IPS DF 19.7 (cell line): ENCODE results near the gene TMED1.
A peak's percentile ranks its signal among the peaks of the same experiment; 100 is the strongest.
"Not testable (repeated sequence)": the region's sequence is repeated elsewhere in the genome, so short reads cannot be mapped to it uniquely, and the experiment has no call there.

Source experiments
- DNase-seq: peaks from one replicate; pipeline ENCODE4 v3.0.0-alpha.2; 2013; ENCODE audit warnings: low read depth, low spot score

TMED1 gene

GRCh38 chr19:10862561-10863106 lies 26.6 kb upstream of the TMED1 start:
- no peak for DNase-seq

- no peak for DNase-seq
Observed at GRCh38 chr19:10861103-10861651, 25.2 kb upstream of the TMED1 start.

- DNase-seq, result no peak
Observed at GRCh38 chr19:10858204-10858828, 22.3 kb upstream of the TMED1 start.

- DNase-seq, result not testable (repeated sequence)
Observed at GRCh38 chr19:10856899-10857298, 20.9 kb upstream of the TMED1 start.

GRCh38 chr19:10855879-10856522 lies 20.0 kb upstream of the TMED1 start:
- no peak for DNase-seq

GRCh38 chr19:10854350-10855089 lies 18.5 kb upstream of the TMED1 start:
- no peak for DNase-seq

- no peak for DNase-seq
Observed at GRCh38 chr19:10852941-10853340, 16.9 kb upstream of the TMED1 start.

- DNase-seq, result no peak
Observed at GRCh38 chr19:10852098-10852800, 16.2 kb upstream of the TMED1 start.

- no peak for DNase-seq
Observed at GRCh38 chr19:10850631-10851030, 14.6 kb upstream of the TMED1 start.

- DNase-seq, result no peak
Observed at GRCh38 chr19:10848230-10848856, 12.3 kb upstream of the TMED1 start, which contains the start of gene C19orf38. TSS of gene C19orf38 (plus strand) at chr19:10848415. CDS start at chr19:10848509, 94 bp downstream.

DNA sequence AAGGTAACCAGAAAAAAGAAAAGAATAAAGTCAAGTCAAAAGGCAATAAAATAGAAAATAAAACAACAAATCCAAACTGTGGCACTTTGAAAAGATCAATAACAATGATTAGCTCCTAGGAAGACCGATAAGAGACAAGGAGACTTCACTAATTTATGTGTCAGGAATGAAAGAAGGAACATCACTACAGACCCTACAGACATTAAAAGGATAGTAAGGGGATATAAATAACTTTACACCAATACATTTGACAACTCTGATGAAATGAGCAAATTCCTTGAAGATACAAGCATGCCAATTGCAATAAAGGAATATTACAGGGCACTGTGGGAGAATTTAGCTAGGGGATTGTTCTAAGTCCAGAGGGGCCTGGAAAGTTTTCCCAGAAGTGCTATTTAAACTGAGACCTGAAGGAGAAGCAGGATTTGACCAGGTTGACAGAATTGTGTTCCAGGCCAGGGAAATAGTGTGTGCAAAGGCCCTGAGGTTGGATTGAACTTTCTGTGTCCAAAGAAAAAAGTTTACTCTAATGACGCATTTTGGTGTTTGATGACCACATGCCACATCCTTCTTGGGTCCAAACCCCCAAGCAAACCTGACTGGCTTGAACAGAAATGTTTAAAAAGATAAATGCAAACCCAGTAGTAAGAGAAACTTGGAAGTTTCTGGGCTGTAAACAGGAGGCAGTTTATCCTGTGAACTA lies 10.6 kb upstream of the TMED1 start:
- DNase-seq, result no peak

DNA sequence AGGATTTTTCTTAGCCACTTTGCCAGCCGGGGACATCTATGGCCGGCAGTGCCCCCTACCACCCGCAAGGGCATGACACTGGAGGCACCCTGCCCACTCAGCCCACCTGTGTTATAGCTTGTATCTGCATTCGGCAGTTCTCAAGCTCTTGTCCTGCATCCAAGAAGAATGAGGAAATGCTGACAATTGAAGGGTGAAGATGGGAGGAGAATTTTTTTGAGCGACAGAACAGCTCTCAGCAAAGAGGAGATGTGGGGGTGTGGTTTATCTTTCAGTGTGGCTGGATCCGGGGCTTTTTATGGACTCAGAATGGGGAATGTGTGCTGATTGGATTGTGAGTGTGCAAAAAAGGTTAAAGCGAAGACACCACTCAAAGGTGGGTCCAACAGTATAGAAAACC lies 6.8 kb upstream of the TMED1 start:
- no peak for DNase-seq

DNA sequence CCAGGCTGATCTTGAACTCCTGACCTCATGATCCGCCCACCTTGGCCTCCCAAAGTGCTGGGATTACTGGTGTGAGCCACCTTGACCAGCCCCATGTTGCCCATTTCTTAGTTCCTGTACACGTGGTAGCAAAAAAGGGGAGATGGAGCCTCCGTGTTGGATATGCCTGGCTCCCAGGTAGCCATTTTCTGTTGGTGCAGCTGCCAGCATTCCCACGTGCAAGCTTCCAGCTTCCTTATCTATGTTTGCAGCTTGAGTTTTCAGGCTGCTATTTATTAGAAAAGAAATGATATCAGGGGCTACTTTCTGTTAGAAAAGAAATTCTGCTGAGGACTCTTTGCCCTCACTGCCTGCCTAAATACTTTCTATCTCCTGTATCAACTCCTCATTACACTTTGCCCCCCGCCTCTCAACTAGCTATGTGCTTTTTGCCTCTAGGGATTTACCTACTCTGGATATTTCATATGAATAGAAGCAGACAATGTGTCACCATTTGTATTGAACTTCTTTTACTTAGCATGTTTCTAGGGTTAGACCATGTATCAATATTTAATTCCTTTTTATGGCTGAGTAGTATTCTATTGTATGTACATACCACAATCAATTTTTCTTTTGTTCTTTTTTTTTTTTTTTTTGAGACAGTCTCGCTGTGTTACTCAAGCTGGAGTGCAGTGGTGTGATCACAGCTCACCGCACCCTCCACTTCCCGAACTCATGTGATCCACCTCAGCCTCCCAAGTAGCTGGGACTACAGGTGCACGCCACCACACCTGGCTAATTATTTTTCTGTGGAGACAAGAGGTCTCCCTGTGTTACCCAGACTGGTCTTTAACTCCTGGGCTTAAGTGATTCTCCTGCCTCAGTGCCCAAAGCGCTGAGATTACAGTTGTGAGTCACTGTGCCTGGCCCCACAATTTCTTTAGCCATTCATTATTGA lies 3.4 kb upstream of the TMED1 start:
- no peak for DNase-seq

DNA sequence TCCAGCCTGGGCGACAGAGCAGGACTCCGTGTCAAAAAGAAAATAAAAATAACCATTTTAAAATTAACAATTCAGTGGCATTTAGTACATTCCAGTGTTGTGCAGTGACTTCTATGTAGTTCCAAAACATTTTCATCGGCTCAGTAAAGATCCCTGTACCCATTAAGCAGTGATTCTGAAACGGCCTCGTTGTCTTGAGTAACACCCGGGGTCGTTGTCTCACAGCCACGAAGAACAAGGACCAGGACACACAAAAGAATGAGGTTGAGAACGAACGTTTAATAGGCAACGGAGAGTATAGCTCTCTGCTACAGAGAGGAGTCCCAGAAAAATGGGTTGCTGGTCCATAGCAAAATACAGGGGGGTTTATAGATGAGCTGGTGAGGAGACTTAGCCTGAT lies 2.4 kb upstream of the TMED1 start:
- no peak for DNase-seq

DNA sequence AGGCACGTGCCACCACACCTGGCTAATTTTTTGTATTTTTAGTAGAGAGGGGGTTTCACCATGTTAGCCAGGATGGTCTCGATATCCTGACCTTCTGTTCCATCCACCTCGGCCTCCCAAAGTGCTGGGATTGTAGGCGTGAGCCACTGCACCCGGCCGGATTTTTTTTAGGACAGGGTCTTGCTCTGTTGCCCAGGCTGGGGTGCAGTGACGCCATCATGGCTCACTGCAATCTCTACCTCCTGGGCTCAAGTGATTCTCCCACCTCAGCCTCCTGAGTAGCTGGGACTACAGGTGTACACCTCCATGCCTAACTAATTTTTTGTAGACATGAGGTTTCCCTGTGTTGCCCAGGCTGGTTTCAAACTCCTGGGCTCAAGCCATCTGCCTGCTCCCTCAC lies 1.6 kb upstream of the TMED1 start:
- not testable (repeated sequence) for DNase-seq

DNA sequence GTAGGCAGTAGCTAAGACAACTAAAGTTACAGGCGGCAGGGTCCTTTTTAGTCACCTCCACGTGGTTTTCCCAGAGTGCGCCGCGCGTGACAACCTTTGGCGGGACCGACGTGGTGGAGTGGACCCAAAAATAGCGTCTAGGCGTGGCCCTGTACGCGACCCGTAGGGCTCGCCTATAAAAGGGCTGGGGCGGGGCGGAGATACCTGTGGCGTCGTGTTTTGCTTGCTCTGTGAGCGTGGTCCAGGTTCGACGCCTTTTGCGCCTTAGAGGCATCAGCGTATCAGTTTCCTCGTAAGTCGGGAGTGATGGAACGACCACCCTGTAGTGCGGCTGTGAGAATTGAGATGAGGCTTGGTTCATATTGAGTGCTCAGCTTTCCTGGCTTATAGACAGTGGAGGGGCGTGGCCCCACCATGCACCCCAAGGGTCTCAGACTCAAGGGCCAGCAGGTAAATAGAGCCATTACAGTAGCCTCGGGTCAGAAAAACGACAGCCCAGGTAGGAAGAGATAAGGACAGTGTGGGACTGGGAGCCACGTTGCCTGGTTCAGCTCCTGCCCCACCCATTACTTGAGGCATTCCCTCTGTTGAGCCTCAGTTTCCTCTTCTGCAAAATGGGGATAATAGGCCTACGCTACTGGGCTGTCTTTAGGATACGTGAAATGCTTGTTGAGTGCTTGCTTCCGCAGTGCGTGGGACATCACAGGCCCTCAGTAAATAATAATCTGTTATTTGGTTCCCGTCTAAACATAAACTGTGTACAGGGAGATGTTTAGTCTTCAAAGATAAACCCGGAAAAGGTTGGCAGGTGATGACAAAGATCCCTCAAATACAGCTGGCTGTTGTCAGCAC lies 693 bp upstream of the TMED1 start:
- DNase-seq, result peak; percentile 40

- peak; percentile 96 for DNase-seq
Observed at GRCh38 chr19:10835089-10835753, 791 bp downstream of the TMED1 start.

DNA sequence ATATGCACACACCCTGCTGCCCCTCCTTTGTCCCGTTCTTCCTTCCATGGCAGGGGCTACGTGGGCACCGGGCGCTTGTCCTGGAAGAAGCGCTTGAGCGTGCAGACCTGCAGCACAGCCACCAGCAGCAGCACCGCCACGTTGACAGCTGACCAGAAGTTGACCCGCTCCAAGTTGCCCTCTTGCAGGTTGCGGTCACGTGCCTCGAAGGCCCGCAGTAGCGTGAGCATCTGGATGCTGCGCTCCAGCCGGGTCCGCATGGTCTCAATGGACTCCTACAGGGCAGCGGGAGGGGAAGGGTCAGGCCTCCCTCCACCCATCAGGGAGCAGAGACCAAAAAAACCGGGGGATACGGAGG lies 3.1 kb downstream of the TMED1 start:
- no peak for DNase-seq
